Hindlimb muscle (tissue), 1 donor: Measurements from ENCODE around the gene ARMC12. TPM values are rescaled to one million over a fixed set of nuclear protein-coding genes. Genes with fewer than 3 reads are reported as not detected.
A peak's percentile ranks its signal among the peaks of the same experiment; 100 is the strongest.

ENCODE experiments used
- DNase-seq: peaks from one replicate; pipeline ENCODE4 v3.0.0-alpha.2; 2013
- polyA plus RNA-seq: library from polyadenylated mRNA; unstranded; fragments of 120-200 nt; gene quantifications from one replicate; pipeline ENCODE4 v1.2.1, GENCODE V29; 2013; ENCODE audit not compliant: insufficient read length

The ARMC12 gene
- polyA plus RNA-seq, 1 donor: 0.67 TPM

GRCh38 chr6:35736253-35736894, 458 bp upstream of the ARMC12 start:
- DNase-seq: peak; percentile 66

- peak; percentile 76 for DNase-seq
These were observed 780 bp downstream of the ARMC12 start for GRCh38 chr6:35737413-35738211.

DNA sequence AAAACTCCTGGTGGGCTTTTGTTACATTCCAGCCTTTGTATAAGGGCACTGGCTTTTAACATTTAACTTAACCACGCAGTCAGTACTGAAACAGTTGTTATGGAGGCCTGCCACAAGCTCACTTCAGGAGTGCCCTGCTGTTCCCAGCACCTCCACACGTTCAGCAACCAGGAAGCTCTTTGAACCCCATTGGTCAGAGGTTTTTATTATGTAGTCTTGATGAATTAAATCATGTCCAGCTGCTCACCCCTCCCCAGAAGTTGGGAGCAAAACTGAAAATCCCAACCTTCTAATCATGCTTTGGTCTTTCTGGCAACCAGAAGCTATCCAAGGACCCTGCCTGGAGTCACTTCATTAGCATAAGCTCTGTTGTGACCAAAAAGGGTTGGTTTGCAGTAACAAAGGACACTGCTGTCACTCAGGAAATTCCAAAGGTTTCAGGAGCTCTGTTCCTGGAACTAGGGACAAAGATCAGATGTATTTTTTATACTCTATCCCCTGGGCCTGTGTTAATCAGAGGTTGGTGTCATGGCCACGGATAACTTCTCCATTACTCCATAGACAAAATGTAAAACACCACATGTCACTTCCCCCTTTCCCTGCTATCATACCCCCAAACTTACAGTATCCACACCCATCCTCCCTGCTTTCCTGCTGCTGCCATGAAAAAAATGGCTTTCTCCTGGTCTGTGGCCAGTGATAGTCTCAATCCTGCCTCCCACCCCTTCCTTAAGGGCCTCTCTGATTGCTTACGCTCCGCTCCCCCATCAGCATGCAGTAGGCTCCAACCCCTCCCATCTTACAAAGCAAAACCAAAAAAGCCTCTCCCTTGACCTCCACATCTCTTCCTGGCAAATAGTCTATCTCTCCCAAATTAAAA, 3.1 kb downstream of the ARMC12 start:
- no peak for DNase-seq

DNA sequence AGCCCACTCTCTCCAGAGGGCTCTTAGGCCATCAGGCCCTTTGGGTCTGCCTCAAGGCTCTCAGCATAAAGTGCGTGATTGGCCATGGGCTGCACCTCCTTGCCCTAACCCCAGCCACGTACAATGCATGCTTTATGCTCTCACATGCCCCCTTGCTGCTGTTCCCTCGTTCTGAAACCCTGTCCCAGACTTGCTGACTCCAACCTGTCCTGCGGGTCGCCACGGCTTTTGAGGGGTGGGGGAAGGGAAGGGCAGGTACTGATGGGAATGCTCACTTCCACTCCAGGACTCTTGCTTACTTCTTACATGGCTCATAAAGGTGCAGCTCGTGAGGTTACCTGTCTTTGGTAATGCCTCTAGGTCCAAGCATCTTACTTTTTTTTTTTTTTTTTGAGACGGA, 6.0 kb downstream of the ARMC12 start:
- DNase-seq: no peak

GRCh38 chr6:35745509-35745908, 8.7 kb downstream of the ARMC12 start:
- no peak for DNase-seq

DNA sequence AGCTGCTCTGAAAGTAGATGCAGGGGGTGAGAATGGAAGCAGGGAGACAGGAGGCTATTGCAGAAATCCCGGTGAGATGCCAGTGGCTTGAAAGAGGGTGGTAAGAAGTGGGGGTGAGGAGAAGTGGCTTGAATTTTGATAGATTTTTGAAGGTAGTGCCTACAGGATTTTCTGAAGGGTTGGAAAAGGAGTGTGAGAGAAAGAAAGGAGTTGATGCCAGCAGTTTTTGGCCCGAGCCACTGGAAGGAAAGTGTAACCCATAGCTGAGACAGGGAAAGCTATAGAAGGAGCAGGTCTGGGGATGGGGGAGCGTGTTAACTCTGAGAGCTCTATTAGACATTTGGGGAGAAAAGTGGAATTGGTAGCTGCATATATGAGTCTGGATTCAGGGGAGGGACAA, 9.7 kb downstream of the ARMC12 start:
- no peak for DNase-seq

- DNase-seq: no peak
These were observed 11.0 kb downstream of the ARMC12 start for GRCh38 chr6:35747877-35748276.

GRCh38 chr6:35750557-35750956, 13.7 kb downstream of the ARMC12 start:
- no peak for DNase-seq

DNA sequence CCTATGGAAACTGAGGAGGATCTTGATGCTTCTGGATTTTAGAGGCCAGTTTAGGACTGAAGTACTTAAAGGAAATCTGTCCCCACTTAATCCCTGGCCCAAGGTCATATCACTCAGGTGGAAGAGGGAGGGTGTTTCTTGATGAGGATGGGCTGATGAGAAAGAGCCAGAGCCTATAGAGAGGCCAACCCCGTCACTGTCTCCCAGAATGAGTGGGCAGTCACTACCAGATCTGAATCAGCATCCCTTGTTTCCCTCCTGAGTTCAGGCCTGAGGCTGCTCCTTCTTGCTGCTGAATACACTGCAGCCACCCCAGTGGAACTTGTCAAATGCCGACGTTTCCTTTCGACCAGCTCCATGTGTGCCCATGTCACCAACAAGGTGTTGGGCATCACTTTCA, 14.8 kb downstream of the ARMC12 start:
- DNase-seq: no peak

GRCh38 chr6:35752330-35752729, 15.5 kb downstream of the ARMC12 start:
- DNase-seq: no peak

- DNase-seq: no peak
These were observed 17.8 kb downstream of the ARMC12 start for GRCh38 chr6:35754452-35755277.

- DNase-seq: no peak
These were observed 18.6 kb downstream of the ARMC12 start for GRCh38 chr6:35755278-35755924.

- no peak for DNase-seq
These were observed 20.8 kb downstream of the ARMC12 start for GRCh38 chr6:35757456-35758123.

DNA sequence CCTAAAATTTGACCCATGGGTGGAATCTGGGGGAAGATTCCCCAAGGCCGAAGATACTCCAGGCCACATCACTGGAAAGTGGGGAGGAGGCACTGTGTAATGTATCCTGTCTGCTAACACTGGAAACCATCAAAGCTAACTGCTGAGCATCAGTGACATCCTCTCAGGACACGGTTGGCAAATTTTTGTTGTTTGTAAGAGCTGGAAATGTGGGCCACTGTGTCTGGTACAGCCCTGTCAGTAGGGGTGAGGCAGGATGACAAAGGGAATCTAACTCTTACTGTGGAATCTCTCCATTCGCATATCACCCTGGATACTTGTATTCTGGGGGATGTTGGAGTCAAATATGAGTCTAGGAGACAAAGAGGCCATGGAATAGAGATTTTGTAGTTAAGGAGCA, 22.6 kb downstream of the ARMC12 start:
- no peak for DNase-seq

DNA sequence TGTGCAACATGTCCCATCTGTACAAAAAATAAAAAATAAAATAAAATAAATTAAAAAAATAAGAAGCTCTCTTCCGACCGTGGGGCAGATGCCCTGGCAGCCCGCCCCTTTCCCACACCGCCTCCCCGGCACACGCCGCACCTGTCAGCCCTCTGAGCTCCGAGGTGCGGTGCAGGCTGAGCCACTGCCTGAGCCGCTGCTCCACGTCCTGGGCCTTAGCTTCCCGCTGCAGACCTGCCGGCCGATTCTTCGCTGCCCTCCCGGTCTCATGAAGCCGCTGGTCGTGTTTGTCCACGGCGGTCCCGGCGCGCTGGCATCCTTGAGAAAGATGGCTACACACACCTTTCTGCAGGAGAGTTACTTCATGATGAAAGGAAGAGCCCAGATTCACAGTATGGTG, 28.9 kb downstream of the ARMC12 start:
- DNase-seq: no peak

- DNase-seq: no peak
These were observed 32.4 kb downstream of the ARMC12 start for GRCh38 chr6:35769211-35769610.

DNA sequence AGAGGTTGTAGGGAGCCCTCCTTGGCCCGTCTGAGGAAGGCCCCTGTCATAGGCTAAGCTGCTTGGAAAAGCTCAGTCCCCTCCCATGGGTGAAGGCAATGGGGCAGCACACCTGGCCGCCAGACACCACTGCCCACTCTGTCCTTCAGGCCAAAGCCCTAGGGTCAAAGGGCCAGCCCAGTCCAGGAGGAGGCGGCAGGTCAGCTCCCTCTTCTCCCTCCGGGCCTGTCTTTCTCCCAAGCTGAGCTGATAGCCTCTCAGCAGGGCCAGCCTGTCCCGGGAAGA, 34.5 kb downstream of the ARMC12 start:
- no peak for DNase-seq

DNA sequence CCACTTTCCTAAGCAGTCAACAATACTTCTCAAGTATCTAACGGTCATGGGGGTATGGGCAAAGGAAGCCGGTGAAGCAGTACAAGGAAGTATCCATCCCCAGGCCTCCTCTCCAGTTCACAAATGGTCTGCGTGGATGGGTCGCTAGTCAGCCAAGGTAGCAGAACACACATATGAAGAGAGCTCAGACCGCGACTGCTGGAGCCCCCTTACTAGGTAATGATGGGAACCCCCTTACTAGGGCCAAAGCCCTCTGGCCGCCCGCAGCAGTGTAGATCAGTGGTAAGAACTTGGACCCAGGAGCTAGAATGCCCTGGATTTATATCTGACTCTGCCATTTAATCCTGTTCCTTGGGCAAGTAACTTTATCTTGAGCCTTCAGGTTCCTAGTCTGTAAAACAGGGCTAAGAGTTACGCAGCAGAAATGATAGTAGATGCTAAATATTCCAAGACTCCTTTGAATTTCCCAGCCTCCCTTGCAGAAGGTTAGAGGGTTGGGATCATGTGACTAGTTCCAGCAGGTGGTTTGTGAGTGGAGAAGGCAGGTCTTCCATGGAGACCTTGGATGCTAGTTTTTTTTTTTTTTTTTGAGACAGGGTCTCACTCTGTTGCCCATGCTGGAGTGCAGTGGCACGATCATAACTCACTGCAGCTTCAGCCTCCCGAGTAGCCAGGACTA, 37.4 kb downstream of the ARMC12 start:
- no peak for DNase-seq

GRCh38 chr6:35775031-35775430, 38.2 kb downstream of the ARMC12 start:
- no peak for DNase-seq

- peak; percentile 12 for DNase-seq
These were observed 39.8 kb downstream of the ARMC12 start, which contains the start of gene CLPSL2 for GRCh38 chr6:35776364-35777215. Gene CLPSL2, plus strand, starts transcription at chr6:35776598. Its CDS starts 21 bp downstream, at chr6:35776619.
